ENCODE measurements around the gene RNPEPL1. TPM values are rescaled to one million over a fixed set of nuclear protein-coding genes. Genes with fewer than 3 reads are reported as not detected.
A peak's percentile ranks its signal among the peaks of the same experiment; 100 is the strongest.

RNPEPL1 gene
- total and polyA plus RNA-seq, 10 of the 15 experiments (the other 5 are each of a cell fraction or from before 2014, with no cell fraction given): 0.24 to 49.5 (median 6.8) TPM

GRCh38 chr2:240579771-240580614 lies 11.7 kb downstream of the RNPEPL1 start:
- RAD21 ChIA-PET (ENCODE audit: unreplicated experiment): interaction anchor here (1.7 to 10.9 kb wide), 2 partner anchors 18 to 66 kb away, joined by 11 to 206 read pairs; partner anchors contain the start of genes ANKMY1 and DUSP28
- BruUV-seq (replicated peaks): no TSS peak
- no peak overlapping the region for H3K4me3 ChIP-seq
- H2AFZ ChIP-seq (ENCODE audit: control insufficient read depth, low read depth, low read length): no peak overlapping the region
- no peaks in the 10 kb centered on the region for H3K27me3 ChIP-seq (replicated peaks in 1 of 2; ENCODE audit: control insufficient read depth in 2 of 2, insufficient read depth in 2 of 2, low read length in 1 of 2)
- H4K20me1 ChIP-seq (ENCODE audit: control insufficient read depth, insufficient read depth): no peaks in the 10 kb centered on the region; the same call in 1 of the 2 replicates
- peak; percentile 62 for DNase-seq (ENCODE audit: low read depth, low spot score)
- POLR2A ChIA-PET: interaction anchor here (1.6 to 2.1 kb wide), 3 partner anchors 11 to 19 kb away, joined by 4 to 22 read pairs (median 12); no protein-coding TSS in a partner anchor
- in situ Hi-C loops (cut with MboI) (no loop called here), intact Hi-C loops (cut with micrococcal nuclease; ENCODE audit: unreplicated experiment) (no loop called here)
- H3K9ac ChIP-seq (ENCODE audit: control insufficient read depth, insufficient read depth, low read length): peak overlapping the region; percentile 12; the same call in 1 of the 2 replicates
- SMC1A ChIA-PET (ENCODE audit: uncharacterized antibody, unreplicated experiment): interaction anchor here (0.7 to 3.6 kb wide), 8 partner anchors 11 to 66 kb away, joined by 3 to 35 read pairs (median 4); partner anchors contain the start of gene RNPEPL1
- CTCF ChIA-PET: interaction anchor here (0.6 to 11.9 kb wide), 8 partner anchors 9 to 65 kb away, joined by 3 to 196 read pairs (median 6); partner anchors contain the start of genes DUSP28 and RNPEPL1
- peaks cover 16% of the 10 kb centered on the region for H3K79me2 ChIP-seq (ENCODE audit: control insufficient read depth, insufficient read depth, low read length)
- no peaks in the 10 kb centered on the region; the same call in 1 of the 3 replicates for H3K9me3 ChIP-seq (replicated peaks; ENCODE audit: control insufficient read depth, insufficient read depth, low read length)
- H3K4me1 ChIP-seq (ENCODE audit: control insufficient read depth, insufficient read depth, low read length): peaks cover 43% of the 10 kb centered on the region
- peak; percentile 95 for FAIRE-seq
- 51% methylated on average over 27 of the region's 27 CpGs for WGBS (ENCODE audit: insufficient coverage, insufficient replicate concordance, low lambda C conversion rate, missing lambda C conversion rate)
- ATAC-seq: peak; percentile 72
- H3K36me3 ChIP-seq (ENCODE audit: control insufficient read depth in 2 of 2, insufficient read depth in 2 of 2, low read length in 1 of 2): peaks cover 0 to 5% of the 10 kb centered on the region in 2 experiments; a peak in 3 of 4 replicates
- H3K27ac ChIP-seq (ENCODE audit: control insufficient read depth, insufficient read depth): peak overlapping the region; percentile 62
- H3K4me2 ChIP-seq (ENCODE audit: control insufficient read depth, insufficient read depth): peak overlapping the region; percentile 83
- no peak for TF ChIP-seq FOXK2 (IDR thresholded peaks at IDR 0.05)
- peak; percentile 96 for TF ChIP-seq IRF4 (IDR thresholded peaks at IDR 0.05; ENCODE audit: low read depth, low read length)
- no peak for TF ChIP-seq ASH2L (IDR thresholded peaks at IDR 0.05; ENCODE audit: borderline replicate concordance, low read depth)
- TF ChIP-seq MYC (IDR thresholded peaks at IDR 0.05; ENCODE audit: insufficient read depth, insufficient read length, insufficient replicate concordance, low read length, severe bottlenecking): peak; percentile 63
- TF ChIP-seq ZNF274 (IDR thresholded peaks at IDR 0.05; ENCODE audit: insufficient read depth, insufficient read length): no peak
- TF ChIP-seq FOXM1 (IDR thresholded peaks at IDR 0.05; ENCODE audit: low read depth, low read length): no peak
- TF ChIP-seq MEF2A (IDR thresholded peaks at IDR 0.05; ENCODE audit: insufficient read depth, low read depth, low read length): 0 out of 2 replicates have a peak, but pooled peaks have one; percentile 42
- TF ChIP-seq POLR2A (IDR thresholded peaks at IDR 0.05; ENCODE audit: low read depth, low read length): peak; percentile 53; the same call in 1 of the 2 replicates
- TF ChIP-seq NFYB (IDR thresholded peaks at IDR 0.05; ENCODE audit: insufficient read depth, low read depth, low read length): no peak
- TF ChIP-seq POLR2AphosphoS5 (IDR thresholded peaks at IDR 0.05; ENCODE audit: low read length): no peak
- TF ChIP-seq ZSCAN29 (IDR thresholded peaks at IDR 0.05): no peak
- peak in 1 of 2 experiments; percentile 39; a peak in 1 of 4 replicates for TF ChIP-seq CEBPB (IDR thresholded peaks at IDR 0.05; ENCODE audit: borderline replicate concordance in 1 of 2, low read depth in 2 of 2, low read length in 2 of 2)
- TF ChIP-seq, protein P1, sequence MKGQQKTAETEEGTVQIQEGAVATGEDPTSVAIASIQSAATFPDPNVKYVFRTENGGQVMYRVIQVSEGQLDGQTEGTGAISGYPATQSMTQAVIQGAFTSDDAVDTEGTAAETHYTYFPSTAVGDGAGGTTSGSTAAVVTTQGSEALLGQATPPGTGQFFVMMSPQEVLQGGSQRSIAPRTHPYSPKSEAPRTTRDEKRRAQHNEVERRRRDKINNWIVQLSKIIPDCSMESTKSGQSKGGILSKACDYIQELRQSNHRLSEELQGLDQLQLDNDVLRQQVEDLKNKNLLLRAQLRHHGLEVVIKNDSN (IDR thresholded peaks at IDR 0.05; ENCODE audit: borderline replicate concordance, extremely low read length, insufficient read depth, low read depth, low read length): peak; percentile 77
- TF ChIP-seq RBBP5 (conservative IDR thresholded peaks at IDR 0.05): no peak
- no peak for TF ChIP-seq BRCA1 (IDR thresholded peaks at IDR 0.05; ENCODE audit: low read depth, low read length)
- TF ChIP-seq NR2C2 (IDR thresholded peaks at IDR 0.05; ENCODE audit: borderline replicate concordance, control insufficient read depth, insufficient read length, low read depth): no peak
- peak; percentile 71; the same call in 1 of the 2 replicates for TF ChIP-seq JUND (IDR thresholded peaks at IDR 0.05; ENCODE audit: low read depth, low read length)
- TF ChIP-seq SIX5 (IDR thresholded peaks at IDR 0.05; ENCODE audit: low read depth, low read length, severe bottlenecking): no peak
- TF ChIP-seq HCFC1 (IDR thresholded peaks at IDR 0.05; ENCODE audit: low read length): no peak
- peak; percentile 94 for TF ChIP-seq MAX (IDR thresholded peaks at IDR 0.05; ENCODE audit: low read depth, low read length)
- no peak for TF ChIP-seq BCL11A (IDR thresholded peaks at IDR 0.05; ENCODE audit: low read depth, low read length)
- no peak for TF ChIP-seq CHD1 (IDR thresholded peaks at IDR 0.05; ENCODE audit: low read depth, low read length)
- TF ChIP-seq TCF3 (IDR thresholded peaks at IDR 0.05; ENCODE audit: borderline replicate concordance, insufficient read depth, low read depth, low read length): peak; percentile 97
- TF ChIP-seq BHLHE40 (IDR thresholded peaks at IDR 0.05; ENCODE audit: borderline replicate concordance in 1 of 2, low read depth in 2 of 2, low read length in 1 of 2): peak; percentile 99

Measured in GM12878 (cell line).